K562 (cell line): ENCODE measurements around the gene AMBRA1. TPM values are rescaled to one million over a fixed set of nuclear protein-coding genes. Genes with fewer than 3 reads are reported as not detected.
A peak's percentile ranks its signal among the peaks of the same experiment; 100 is the strongest.

Source experiments
- CC2D1A ChIP-seq: fragments of 450-650 bp; IDR thresholded peaks from 2 replicates; pipeline ENCODE4 v1.6.1; 2017; ENCODE audit warnings: mild to moderate bottlenecking
- MEIS2 ChIP-seq: fragments of 450-650 bp; IDR thresholded peaks from 2 replicates; pipeline ENCODE4 v1.6.1; 2014; ENCODE audit warnings: mild to moderate bottlenecking; ENCODE audit not compliant: partially characterized antibody
- MLLT1 ChIP-seq, 2 experiments: fragments of 450-650 bp; IDR thresholded peaks; 2 replicates each; pipeline ENCODE4 v1.6.1; 2016
- RCOR1 ChIP-seq, 2 experiments: IDR thresholded peaks; 2 replicates each; pipeline ENCODE4 v1.6.1; 2012; ENCODE audit warnings: low read depth in 2 of 2, low read length in 2 of 2, borderline replicate concordance in 1 of 2, improper control_type of control experiment in 1 of 2
- YBX1 ChIP-seq: fragments of 450-650 bp; IDR thresholded peaks from 2 replicates; pipeline ENCODE4 v1.7.1; 2016; ENCODE audit warnings: mild to moderate bottlenecking
- ZBTB12 ChIP-seq: fragments of 250-450 bp; sonication (Bioruptor Pico); IDR thresholded peaks from 2 replicates; pipeline ENCODE4 v1.4.0; 2020
- ZBTB40 ChIP-seq, 2 experiments: fragments of 450-650 bp in 1 of 2; sonication (generic) in 1 of 2; formaldehyde crosslinking in 1 of 2; IDR thresholded peaks; 2 replicates each; pipeline versions ENCODE4 v1.7.1 to v1.9.0; 2016 to 2022; ENCODE audit warnings: inconsistent platforms in 1 of 2, mild to moderate bottlenecking in 1 of 2, missing genetic modification reagents in 1 of 2
- ZNF778 ChIP-seq: fragments of 450-650 bp; formaldehyde crosslinking; IDR thresholded peaks from 2 replicates; pipeline ENCODE4 v1.4.0; 2020; ENCODE audit warnings: mild to moderate bottlenecking, moderate library complexity
- polyA plus RNA-seq, 8 experiments: library from polyadenylated mRNA; depleted of rRNA in 4 of 8; stranded (reverse) in 5 of 8; unstranded in 3 of 8; fragments of >200 nt; fragmentation: Nextera tagmentation in 2 of 8; fragmentation: Illumina TruSeq in 1 of 8; extraction: Ambion mirVana in 2 of 8; extraction: Trizol in 1 of 8; gene quantifications; 2 replicates each; pipeline versions ENCODE4 v1.2.1 to v1.2.3, GENCODE V29; 2011 to 2014; ENCODE audit warnings: inconsistent platforms in 1 of 8, missing spikeins in 1 of 8
- total RNA-seq, 7 experiments: library from RNA; depleted of rRNA in 6 of 7; stranded (reverse); fragments of >200 nt in 6 of 7; fragmentation: Illumina TruSeq in 2 of 7; extraction: Trizol in 2 of 7; gene quantifications; 2 replicates each; pipeline versions ENCODE4 v1.2.1 to v1.2.3, GENCODE V29; 2011 to 2021; ENCODE audit warnings: low replicate concordance in 1 of 7
- TF ChIP-seq, protein P1 (sequence below): sonication (generic); formaldehyde crosslinking; IDR thresholded peaks from 2 replicates; pipeline ENCODE4 v1.8.0; 2022; ENCODE audit warnings: missing genetic modification reagents, mild to moderate bottlenecking, borderline replicate concordance
- TF ChIP-seq, protein P2 (sequence below), 2 experiments: fragments of 250-450 bp in 1 of 2; fragments of 450-650 bp in 1 of 2; sonication (Bioruptor Pico) in 1 of 2; IDR thresholded peaks; 2 replicates each; pipeline versions ENCODE4 v1.6.1 to v1.8.0; 2016 to 2021; ENCODE audit warnings: mild to moderate bottlenecking in 2 of 2, moderate library complexity in 2 of 2, missing compliant biosample characterization in 1 of 2, missing genetic modification characterization in 1 of 2

The AMBRA1 gene
- total and polyA plus RNA-seq, 9 of the 15 experiments (the other 6 are each of a cell fraction or from before 2014, with no cell fraction given), result 0.15 to 24.5 (median 13.0) TPM

GRCh38 chr11:46537537-46538295 is 56.1 kb downstream of the AMBRA1 start (continued):
- TF ChIP-seq ZBTB40 (IDR thresholded peaks at IDR 0.05), result 0 out of 2 replicates have a peak, but pooled peaks have one; percentile 25
- TF ChIP-seq ZBTB40 (CRISPR knock-in tag; IDR thresholded peaks at IDR 0.05), result no peak
- TF ChIP-seq, protein P1, sequence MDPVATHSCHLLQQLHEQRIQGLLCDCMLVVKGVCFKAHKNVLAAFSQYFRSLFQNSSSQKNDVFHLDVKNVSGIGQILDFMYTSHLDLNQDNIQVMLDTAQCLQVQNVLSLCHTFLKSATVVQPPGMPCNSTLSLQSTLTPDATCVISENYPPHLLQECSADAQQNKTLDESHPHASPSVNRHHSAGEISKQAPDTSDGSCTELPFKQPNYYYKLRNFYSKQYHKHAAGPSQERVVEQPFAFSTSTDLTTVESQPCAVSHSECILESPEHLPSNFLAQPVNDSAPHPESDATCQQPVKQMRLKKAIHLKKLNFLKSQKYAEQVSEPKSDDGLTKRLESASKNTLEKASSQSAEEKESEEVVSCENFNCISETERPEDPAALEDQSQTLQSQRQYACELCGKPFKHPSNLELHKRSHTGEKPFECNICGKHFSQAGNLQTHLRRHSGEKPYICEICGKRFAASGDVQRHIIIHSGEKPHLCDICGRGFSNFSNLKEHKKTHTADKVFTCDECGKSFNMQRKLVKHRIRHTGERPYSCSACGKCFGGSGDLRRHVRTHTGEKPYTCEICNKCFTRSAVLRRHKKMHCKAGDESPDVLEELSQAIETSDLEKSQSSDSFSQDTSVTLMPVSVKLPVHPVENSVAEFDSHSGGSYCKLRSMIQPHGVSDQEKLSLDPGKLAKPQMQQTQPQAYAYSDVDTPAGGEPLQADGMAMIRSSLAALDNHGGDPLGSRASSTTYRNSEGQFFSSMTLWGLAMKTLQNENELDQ (CRISPR knock-in tag), result 0 out of 2 replicates have a peak, but pooled peaks have one; percentile 27
- peak; percentile 24 for TF ChIP-seq MEIS2
- TF ChIP-seq, protein P2, sequence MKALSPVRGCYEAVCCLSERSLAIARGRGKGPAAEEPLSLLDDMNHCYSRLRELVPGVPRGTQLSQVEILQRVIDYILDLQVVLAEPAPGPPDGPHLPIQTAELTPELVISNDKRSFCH (CRISPR knock-in tag; IDR thresholded peaks at IDR 0.05), result no peak
- TF ChIP-seq, protein P2 (tag; IDR thresholded peaks at IDR 0.05), result no peak
- no peak for TF ChIP-seq ZNF778
- TF ChIP-seq YBX1, result no peak
- TF ChIP-seq RCOR1 (IDR thresholded peaks at IDR 0.05; ENCODE audit: borderline replicate concordance in 1 of 2, low read depth in 2 of 2, low read length in 2 of 2), result peak in 1 of 2 experiments; percentile 62; a peak in 1 of 4 replicates
- TF ChIP-seq CC2D1A, result peak; percentile 67; the same call in 1 of the 2 replicates
- no peak; a peak in 1 of 4 replicates for TF ChIP-seq MLLT1 (IDR thresholded peaks at IDR 0.05)
- no peak for TF ChIP-seq ZBTB12 (CRISPR knock-in tag)
